Measurements from ENCODE around the gene ITSN1.
"Not testable (repeated sequence)": the region's sequence is repeated elsewhere in the genome, so short reads cannot be mapped to it uniquely, and the experiment has no call there.

Gene ITSN1

GRCh38 chr21:33651965-33652680, 9.8 kb downstream of the ITSN1 start:
- no peak for DNase-seq (ENCODE audit: low spot score)

- no peak for DNase-seq (ENCODE audit: low spot score)
These were observed 12.1 kb downstream of the ITSN1 start for GRCh38 chr21:33654412-33654811.

GRCh38 chr21:33655588-33656221, 13.4 kb downstream of the ITSN1 start:
- peak; percentile 98 for DNase-seq (ENCODE audit: low spot score)

- DNase-seq (ENCODE audit: low spot score), result no peak
These were observed 15.0 kb downstream of the ITSN1 start for GRCh38 chr21:33657124-33657820.

- DNase-seq (ENCODE audit: low spot score), result no peak
These were observed 16.7 kb downstream of the ITSN1 start for GRCh38 chr21:33658919-33659567.

GRCh38 chr21:33659568-33659949, 17.3 kb downstream of the ITSN1 start:
- DNase-seq (ENCODE audit: low spot score), result no peak

- DNase-seq (ENCODE audit: low spot score), result no peak
These were observed 18.1 kb downstream of the ITSN1 start for GRCh38 chr21:33660406-33660805.

GRCh38 chr21:33661146-33661545, 18.8 kb downstream of the ITSN1 start:
- DNase-seq (ENCODE audit: low spot score), result no peak

- DNase-seq (ENCODE audit: low spot score), result no peak
These were observed 19.7 kb downstream of the ITSN1 start for GRCh38 chr21:33662046-33662445.

- DNase-seq (ENCODE audit: low spot score), result no peak
These were observed 20.9 kb downstream of the ITSN1 start for GRCh38 chr21:33663241-33663640.

GRCh38 chr21:33664135-33664534, 21.8 kb downstream of the ITSN1 start:
- DNase-seq (ENCODE audit: low spot score), result no peak

- no peak for DNase-seq (ENCODE audit: low spot score)
These were observed 23.9 kb downstream of the ITSN1 start for GRCh38 chr21:33666153-33666552.

GRCh38 chr21:33667636-33668035, 25.3 kb downstream of the ITSN1 start:
- no peak for DNase-seq (ENCODE audit: low spot score)

GRCh38 chr21:33668180-33668579, 25.9 kb downstream of the ITSN1 start:
- DNase-seq (ENCODE audit: low spot score), result no peak

- DNase-seq (ENCODE audit: low spot score), result no peak
These were observed 26.3 kb downstream of the ITSN1 start for GRCh38 chr21:33668620-33669019.

GRCh38 chr21:33670076-33670978, 28.0 kb downstream of the ITSN1 start:
- DNase-seq (ENCODE audit: low spot score), result peak; percentile 21

- DNase-seq (ENCODE audit: low spot score), result no peak
These were observed 31.2 kb downstream of the ITSN1 start for GRCh38 chr21:33673473-33673872.

- DNase-seq (ENCODE audit: low spot score), result no peak
These were observed 31.9 kb downstream of the ITSN1 start for GRCh38 chr21:33674226-33674625.

GRCh38 chr21:33676666-33677065, 34.4 kb downstream of the ITSN1 start:
- not testable (repeated sequence) for DNase-seq (ENCODE audit: low spot score)

GRCh38 chr21:33677450-33677849, 35.1 kb downstream of the ITSN1 start:
- DNase-seq (ENCODE audit: low spot score), result no peak

- DNase-seq (ENCODE audit: low spot score), result no peak
These were observed 38.6 kb downstream of the ITSN1 start for GRCh38 chr21:33680870-33681269.

All from kidney tubule cell (primary cell).